Adrenal gland (tissue), 5 donors: ENCODE data around the gene TTC34.

Experiments
- CTCF ChIP-seq, 6 experiments: fragments of 450-650 bp in 4 of 6; fragments of 200-600 bp in 2 of 6; sonication (generic) in 1 of 6; IDR thresholded peaks; 1 replicate in 5 of 6; 2 replicates in 1 of 6; pipeline versions ENCODE4 v1.5.1 to v1.8.0; 2016 to 2021; ENCODE audit warnings: antibody characterized with exemption in 6 of 6, mild to moderate bottlenecking in 2 of 6, moderate library complexity in 1 of 6
- POLR2A ChIP-seq, 2 donors: fragments of 450-650 bp; IDR thresholded peaks; one replicate each; pipeline ENCODE4 v1.6.1; 2017; ENCODE audit warnings: antibody characterized with exemption in 2 of 2, mild to moderate bottlenecking in 2 of 2, moderate library complexity in 1 of 2
- donor health status: DM: no; HTN: no; CAD: no.

GRCh38 chr1:2834741-2835564 lies 33.5 kb upstream of the TTC34 start:
- no peak for TF ChIP-seq POLR2A (IDR thresholded peaks at IDR 0.05)
- no peak for TF ChIP-seq CTCF (IDR thresholded peaks at IDR 0.05)
